ENCODE measurements around the gene LIN7C. TPM values are rescaled to one million over a fixed set of nuclear protein-coding genes. Genes with fewer than 3 reads are reported as not detected.

The LIN7C gene
- total RNA-seq, 2 experiments from 2014 or later, result 19.7 to 31.6 TPM

GRCh38 chr11:27455667-27456066 lies 50.9 kb downstream of the LIN7C start:
- no TSS peak for BruUV-seq (replicated peaks)
- Histone ChIP-seq H3K4me2 (ENCODE audit: low read length) (no peak overlapping the region), H2AFZ (ENCODE audit: low read length) (no peak overlapping the region)

GRCh38 chr11:27453701-27454100 lies 52.9 kb downstream of the LIN7C start:
- DNase-seq (ENCODE audit: low spot score), result no peak
- Histone ChIP-seq H3K36me3 (ENCODE audit: insufficient read depth, low read length) (no peaks in the 10 kb centered on the region), H4K20me1 (ENCODE audit: insufficient read depth, low read length) (no peaks in the 10 kb centered on the region), H3K27ac (ENCODE audit: low read depth, low read length, poor library complexity, severe bottlenecking) (no peak overlapping the region), H3K9me3 (ENCODE audit: low read length) (no peaks in the 10 kb centered on the region), H3K4me3 (ENCODE audit: low read depth, low read length, poor library complexity, severe bottlenecking) (no peak overlapping the region), H3K4me2 (ENCODE audit: low read length) (no peak overlapping the region), H3K4me1 (ENCODE audit: insufficient read depth, low read length, poor library complexity, severe bottlenecking) (no peaks in the 10 kb centered on the region), H3K9me2 (ENCODE audit: insufficient read depth, low read length) (no peaks in the 10 kb centered on the region), H2AFZ (ENCODE audit: low read length) (no peak overlapping the region), H3K79me2 (ENCODE audit: insufficient read depth, low read depth, low read length) (no peaks in the 10 kb centered on the region)
- intact Hi-C loops (cut with micrococcal nuclease; ENCODE audit: unreplicated experiment), result no loop called here
- no TSS peak for BruUV-seq (replicated peaks)
- ChIA-PET CTCF (ENCODE audit: unreplicated experiment) (no interaction called here), POLR2A (interaction anchor here (0.8 kb wide), 1 partner anchor 16 kb away, joined by 3 read pairs; no protein-coding TSS in a partner anchor)
- TF ChIP-seq EZH2phosphoT487 (IDR thresholded peaks at IDR 0.05; ENCODE audit: borderline replicate concordance, low read depth, low read length), result no peak
- TF ChIP-seq CTCF (conservative IDR thresholded peaks at IDR 0.05; ENCODE audit: low read length), result no peak

More at GRCh38 chr11:27455667-27456066, 50.9 kb downstream of the LIN7C start:
- ChIA-PET POLR2A (no interaction called here), CTCF (ENCODE audit: unreplicated experiment) (no interaction called here)
- intact Hi-C loops (cut with micrococcal nuclease; ENCODE audit: unreplicated experiment), result no loop called here
- Histone ChIP-seq H3K79me2 (ENCODE audit: insufficient read depth, low read depth, low read length) (no peaks in the 10 kb centered on the region), H3K4me3 (ENCODE audit: low read depth, low read length, poor library complexity, severe bottlenecking) (no peak overlapping the region), H3K27ac (ENCODE audit: low read depth, low read length, poor library complexity, severe bottlenecking) (no peak overlapping the region), H3K4me1 (ENCODE audit: insufficient read depth, low read length, poor library complexity, severe bottlenecking) (no peaks in the 10 kb centered on the region), H3K36me3 (ENCODE audit: insufficient read depth, low read length) (no peaks in the 10 kb centered on the region), H4K20me1 (ENCODE audit: insufficient read depth, low read length) (no peaks in the 10 kb centered on the region), H3K9me3 (ENCODE audit: low read length) (no peaks in the 10 kb centered on the region), H3K9me2 (ENCODE audit: insufficient read depth, low read length) (no peaks in the 10 kb centered on the region)
- no peak for DNase-seq (ENCODE audit: low spot score)
- TF ChIP-seq EZH2phosphoT487 (IDR thresholded peaks at IDR 0.05; ENCODE audit: borderline replicate concordance, low read depth, low read length) (no peak), CTCF (conservative IDR thresholded peaks at IDR 0.05; ENCODE audit: low read length) (no peak)

GRCh38 chr11:27452147-27452546 lies 54.4 kb downstream of the LIN7C start:
- intact Hi-C loops (cut with micrococcal nuclease; ENCODE audit: unreplicated experiment), result no loop called here
- Histone ChIP-seq H2AFZ (ENCODE audit: low read length) (no peak overlapping the region), H3K9me3 (ENCODE audit: low read length) (no peaks in the 10 kb centered on the region), H3K9me2 (ENCODE audit: insufficient read depth, low read length) (no peaks in the 10 kb centered on the region), H3K36me3 (ENCODE audit: insufficient read depth, low read length) (no peaks in the 10 kb centered on the region), H3K4me1 (ENCODE audit: insufficient read depth, low read length, poor library complexity, severe bottlenecking) (no peaks in the 10 kb centered on the region), H3K27ac (ENCODE audit: low read depth, low read length, poor library complexity, severe bottlenecking) (no peak overlapping the region), H3K4me2 (ENCODE audit: low read length) (no peak overlapping the region), H3K4me3 (ENCODE audit: low read depth, low read length, poor library complexity, severe bottlenecking) (no peak overlapping the region), H4K20me1 (ENCODE audit: insufficient read depth, low read length) (no peaks in the 10 kb centered on the region), H3K79me2 (ENCODE audit: insufficient read depth, low read depth, low read length) (no peaks in the 10 kb centered on the region)
- no TSS peak for BruUV-seq (replicated peaks)
- TF ChIP-seq CTCF (conservative IDR thresholded peaks at IDR 0.05; ENCODE audit: low read length) (no peak), EZH2phosphoT487 (IDR thresholded peaks at IDR 0.05; ENCODE audit: borderline replicate concordance, low read depth, low read length) (no peak)
- DNase-seq (ENCODE audit: low spot score), result no peak
- POLR2A ChIA-PET, result no interaction called here
- CTCF ChIA-PET (ENCODE audit: unreplicated experiment), result no interaction called here
